ENCODE data around the gene FOXO4. TPM values are rescaled to one million over a fixed set of nuclear protein-coding genes. Genes with fewer than 3 reads are reported as not detected.

Gene FOXO4
- total and polyA plus RNA-seq, 4 donors: 0.50 to 38.2 (median 4.0) TPM

DNA sequence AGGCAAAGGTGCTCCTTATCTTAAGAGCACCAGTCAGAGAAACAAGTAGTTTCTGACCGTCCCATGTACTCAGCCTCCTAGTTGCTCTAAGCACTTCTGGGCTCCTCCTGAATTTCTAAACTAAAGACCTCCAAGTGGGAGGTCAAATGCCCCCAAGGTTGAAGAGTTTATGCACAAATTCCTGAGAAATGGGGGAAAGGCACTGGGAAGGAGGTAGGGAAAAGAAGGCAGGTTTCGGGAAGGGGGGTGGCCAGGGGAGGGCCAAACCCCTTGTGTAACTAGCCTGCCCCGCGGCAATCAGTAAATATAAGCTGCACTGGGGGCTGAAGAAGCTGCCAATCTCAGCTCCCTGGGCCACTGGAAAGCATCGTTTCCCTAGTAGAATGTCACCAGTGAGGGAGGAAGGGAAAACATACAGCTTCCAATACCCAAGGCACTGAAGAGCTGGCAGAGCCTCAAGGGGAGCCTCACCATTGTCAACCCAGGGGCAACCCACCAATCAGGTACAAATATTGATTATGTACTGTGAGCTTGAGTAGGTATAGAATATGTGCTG, 3.4 kb downstream of the FOXO4 start:
- Histone ChIP-seq H3K36me3 (ENCODE audit: control insufficient read depth in 4 of 4, insufficient read depth in 3 of 4, low read depth in 1 of 4, low read length in 3 of 4) (no peaks in the 10 kb centered on the region), H3K9me3 (ENCODE audit: control insufficient read depth in 4 of 4, low read length in 3 of 4) (no peaks in the 10 kb centered on the region), H3K27me3 (ENCODE audit: control insufficient read depth in 4 of 4, insufficient read depth in 4 of 4, low read length in 3 of 4) (no peaks in the 10 kb centered on the region), H3K27ac (ENCODE audit: low read depth in 1 of 2, low read length in 2 of 2) (no peak overlapping the region), H3K9ac (ENCODE audit: low read depth in 1 of 2, low read length in 2 of 2) (no peak overlapping the region), H3K4me3 (ENCODE audit: low read depth in 1 of 3, low read length in 3 of 3) (no peak overlapping the region), H3K4me1 (ENCODE audit: control insufficient read depth in 4 of 4, insufficient read depth in 4 of 4, low read length in 3 of 4) (peaks cover 4 to 16% (median 10%) of the 10 kb centered on the region in 4 donors)
- DNase-seq (ENCODE audit: low spot score): no peak
- TF ChIP-seq GABPA (IDR thresholded peaks at IDR 0.05 in 1 of 2, conservative IDR thresholded peaks at IDR 0.05 in 1 of 2): no peak
- TF ChIP-seq, protein P1, sequence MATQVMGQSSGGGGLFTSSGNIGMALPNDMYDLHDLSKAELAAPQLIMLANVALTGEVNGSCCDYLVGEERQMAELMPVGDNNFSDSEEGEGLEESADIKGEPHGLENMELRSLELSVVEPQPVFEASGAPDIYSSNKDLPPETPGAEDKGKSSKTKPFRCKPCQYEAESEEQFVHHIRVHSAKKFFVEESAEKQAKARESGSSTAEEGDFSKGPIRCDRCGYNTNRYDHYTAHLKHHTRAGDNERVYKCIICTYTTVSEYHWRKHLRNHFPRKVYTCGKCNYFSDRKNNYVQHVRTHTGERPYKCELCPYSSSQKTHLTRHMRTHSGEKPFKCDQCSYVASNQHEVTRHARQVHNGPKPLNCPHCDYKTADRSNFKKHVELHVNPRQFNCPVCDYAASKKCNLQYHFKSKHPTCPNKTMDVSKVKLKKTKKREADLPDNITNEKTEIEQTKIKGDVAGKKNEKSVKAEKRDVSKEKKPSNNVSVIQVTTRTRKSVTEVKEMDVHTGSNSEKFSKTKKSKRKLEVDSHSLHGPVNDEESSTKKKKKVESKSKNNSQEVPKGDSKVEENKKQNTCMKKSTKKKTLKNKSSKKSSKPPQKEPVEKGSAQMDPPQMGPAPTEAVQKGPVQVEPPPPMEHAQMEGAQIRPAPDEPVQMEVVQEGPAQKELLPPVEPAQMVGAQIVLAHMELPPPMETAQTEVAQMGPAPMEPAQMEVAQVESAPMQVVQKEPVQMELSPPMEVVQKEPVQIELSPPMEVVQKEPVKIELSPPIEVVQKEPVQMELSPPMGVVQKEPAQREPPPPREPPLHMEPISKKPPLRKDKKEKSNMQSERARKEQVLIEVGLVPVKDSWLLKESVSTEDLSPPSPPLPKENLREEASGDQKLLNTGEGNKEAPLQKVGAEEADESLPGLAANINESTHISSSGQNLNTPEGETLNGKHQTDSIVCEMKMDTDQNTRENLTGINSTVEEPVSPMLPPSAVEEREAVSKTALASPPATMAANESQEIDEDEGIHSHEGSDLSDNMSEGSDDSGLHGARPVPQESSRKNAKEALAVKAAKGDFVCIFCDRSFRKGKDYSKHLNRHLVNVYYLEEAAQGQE (IDR thresholded peaks at IDR 0.05): no peak
- no peak for TF ChIP-seq HNF4G (IDR thresholded peaks at IDR 0.05)
- TF ChIP-seq YY1 (IDR thresholded peaks at IDR 0.05): no peak
- no peak for TF ChIP-seq FOXA2 (IDR thresholded peaks at IDR 0.05)
- TF ChIP-seq SP1 (IDR thresholded peaks at IDR 0.05): no peak
- no peak for TF ChIP-seq RXRA (IDR thresholded peaks at IDR 0.05)
- no peak for TF ChIP-seq HNF4A (conservative IDR thresholded peaks at IDR 0.05)
- TF ChIP-seq, protein P2, sequence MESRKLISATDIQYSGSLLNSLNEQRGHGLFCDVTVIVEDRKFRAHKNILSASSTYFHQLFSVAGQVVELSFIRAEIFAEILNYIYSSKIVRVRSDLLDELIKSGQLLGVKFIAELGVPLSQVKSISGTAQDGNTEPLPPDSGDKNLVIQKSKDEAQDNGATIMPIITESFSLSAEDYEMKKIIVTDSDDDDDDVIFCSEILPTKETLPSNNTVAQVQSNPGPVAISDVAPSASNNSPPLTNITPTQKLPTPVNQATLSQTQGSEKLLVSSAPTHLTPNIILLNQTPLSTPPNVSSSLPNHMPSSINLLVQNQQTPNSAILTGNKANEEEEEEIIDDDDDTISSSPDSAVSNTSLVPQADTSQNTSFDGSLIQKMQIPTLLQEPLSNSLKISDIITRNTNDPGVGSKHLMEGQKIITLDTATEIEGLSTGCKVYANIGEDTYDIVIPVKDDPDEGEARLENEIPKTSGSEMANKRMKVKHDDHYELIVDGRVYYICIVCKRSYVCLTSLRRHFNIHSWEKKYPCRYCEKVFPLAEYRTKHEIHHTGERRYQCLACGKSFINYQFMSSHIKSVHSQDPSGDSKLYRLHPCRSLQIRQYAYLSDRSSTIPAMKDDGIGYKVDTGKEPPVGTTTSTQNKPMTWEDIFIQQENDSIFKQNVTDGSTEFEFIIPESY (IDR thresholded peaks at IDR 0.05): no peak
- TF ChIP-seq EGR1 (IDR thresholded peaks at IDR 0.05; ENCODE audit: low read depth in 2 of 2): no peak
- TF ChIP-seq, protein P3, sequence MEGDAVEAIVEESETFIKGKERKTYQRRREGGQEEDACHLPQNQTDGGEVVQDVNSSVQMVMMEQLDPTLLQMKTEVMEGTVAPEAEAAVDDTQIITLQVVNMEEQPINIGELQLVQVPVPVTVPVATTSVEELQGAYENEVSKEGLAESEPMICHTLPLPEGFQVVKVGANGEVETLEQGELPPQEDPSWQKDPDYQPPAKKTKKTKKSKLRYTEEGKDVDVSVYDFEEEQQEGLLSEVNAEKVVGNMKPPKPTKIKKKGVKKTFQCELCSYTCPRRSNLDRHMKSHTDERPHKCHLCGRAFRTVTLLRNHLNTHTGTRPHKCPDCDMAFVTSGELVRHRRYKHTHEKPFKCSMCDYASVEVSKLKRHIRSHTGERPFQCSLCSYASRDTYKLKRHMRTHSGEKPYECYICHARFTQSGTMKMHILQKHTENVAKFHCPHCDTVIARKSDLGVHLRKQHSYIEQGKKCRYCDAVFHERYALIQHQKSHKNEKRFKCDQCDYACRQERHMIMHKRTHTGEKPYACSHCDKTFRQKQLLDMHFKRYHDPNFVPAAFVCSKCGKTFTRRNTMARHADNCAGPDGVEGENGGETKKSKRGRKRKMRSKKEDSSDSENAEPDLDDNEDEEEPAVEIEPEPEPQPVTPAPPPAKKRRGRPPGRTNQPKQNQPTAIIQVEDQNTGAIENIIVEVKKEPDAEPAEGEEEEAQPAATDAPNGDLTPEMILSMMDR (IDR thresholded peaks at IDR 0.05; ENCODE audit: low read depth, low read length, missing input control): no peak
- TF ChIP-seq RAD21 (IDR thresholded peaks at IDR 0.05): no peak
- no peak for TF ChIP-seq NR2F2 (IDR thresholded peaks at IDR 0.05)
- TF ChIP-seq JUND (IDR thresholded peaks at IDR 0.05): no peak
- TF ChIP-seq, protein P4, sequence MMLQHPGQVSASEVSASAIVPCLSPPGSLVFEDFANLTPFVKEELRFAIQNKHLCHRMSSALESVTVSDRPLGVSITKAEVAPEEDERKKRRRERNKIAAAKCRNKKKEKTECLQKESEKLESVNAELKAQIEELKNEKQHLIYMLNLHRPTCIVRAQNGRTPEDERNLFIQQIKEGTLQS (IDR thresholded peaks at IDR 0.05): no peak
- TF ChIP-seq, protein P5, sequence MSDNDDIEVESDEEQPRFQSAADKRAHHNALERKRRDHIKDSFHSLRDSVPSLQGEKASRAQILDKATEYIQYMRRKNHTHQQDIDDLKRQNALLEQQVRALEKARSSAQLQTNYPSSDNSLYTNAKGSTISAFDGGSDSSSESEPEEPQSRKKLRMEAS (IDR thresholded peaks at IDR 0.05): no peak
- no peak for TF ChIP-seq FOXA1 (IDR thresholded peaks at IDR 0.05)
- no peak for TF ChIP-seq TAF1 (conservative IDR thresholded peaks at IDR 0.05)
- WGBS: 76% methylated on average over 5 of the region's 5 CpGs
